Measurements from ENCODE around the gene BORCS8.
"Not testable (repeated sequence)": the region's sequence is repeated elsewhere in the genome, so short reads cannot be mapped to it uniquely, and the experiment has no call there.

BORCS8 gene

DNA sequence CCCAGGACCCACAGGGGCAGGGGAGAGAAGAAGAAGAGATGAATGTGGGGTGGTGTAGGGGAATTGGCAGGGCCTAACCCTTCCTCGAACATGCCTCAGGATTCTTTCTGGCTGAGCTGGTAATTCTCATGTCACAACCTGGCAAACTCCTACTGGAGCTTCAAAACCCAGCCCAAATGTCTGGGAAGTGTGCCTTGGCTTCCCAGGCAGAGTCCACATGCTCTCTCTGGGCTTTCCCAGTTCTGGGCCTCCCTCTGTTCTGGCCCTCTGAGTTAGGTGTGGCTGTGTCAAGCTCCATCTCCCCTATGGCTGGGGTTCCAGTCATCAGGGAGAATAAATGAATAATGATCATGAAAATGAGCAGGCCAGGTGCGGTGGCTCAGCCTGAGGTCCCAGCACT is 42.5 kb downstream of the BORCS8 start:
- no peak for ATAC-seq
- peak; percentile 95 for TF ChIP-seq ZFP3 (CRISPR knock-in tag; IDR thresholded peaks at IDR 0.05)
- no peak for TF ChIP-seq PPARA (CRISPR knock-in tag; IDR thresholded peaks at IDR 0.05; ENCODE audit: borderline replicate concordance)
- no peak for TF ChIP-seq TOX (CRISPR knock-in tag; IDR thresholded peaks at IDR 0.05; ENCODE audit: borderline replicate concordance)
- TF ChIP-seq SNAI2 (CRISPR knock-in tag; IDR thresholded peaks at IDR 0.05), result no peak

- not testable (repeated sequence) for ATAC-seq
Measured at GRCh38 chr19:19148504-19148903, 43.4 kb downstream of the BORCS8 start.

- no peak for ATAC-seq
- peak; percentile 99 for TF ChIP-seq ZFP3 (CRISPR knock-in tag; IDR thresholded peaks at IDR 0.05)
- TF ChIP-seq ZNF8 (CRISPR knock-in tag; IDR thresholded peaks at IDR 0.05), result no peak
Measured at GRCh38 chr19:19147344-19147743, 44.6 kb downstream of the BORCS8 start.

DNA sequence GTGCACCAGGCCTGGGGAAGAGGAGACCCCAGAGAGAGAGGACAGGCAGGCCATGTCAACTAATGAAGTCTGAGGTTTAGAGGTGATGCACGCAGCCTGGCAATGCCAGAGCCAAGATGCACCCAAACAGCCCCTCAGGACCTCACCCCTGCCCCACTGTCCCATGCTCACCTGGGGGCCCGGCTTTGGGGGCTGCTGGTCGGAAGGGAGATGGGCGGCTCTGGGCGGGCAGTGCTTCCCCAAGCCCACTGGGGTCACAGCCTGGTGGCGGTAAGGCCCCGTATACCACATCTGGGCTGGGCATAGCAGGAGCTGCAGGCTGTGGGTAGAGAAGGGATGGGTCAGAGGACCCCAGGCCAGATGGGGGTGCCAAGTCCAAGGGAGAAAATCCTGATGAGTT is 45.1 kb downstream of the BORCS8 start:
- TF ChIP-seq ZC3H10 (CRISPR knock-in tag; IDR thresholded peaks at IDR 0.05) (no peak), GLIS3 (CRISPR knock-in tag; IDR thresholded peaks at IDR 0.05) (no peak), ZNF8 (CRISPR knock-in tag; IDR thresholded peaks at IDR 0.05) (no peak), ZNF70 (CRISPR knock-in tag; IDR thresholded peaks at IDR 0.05) (no peak), PPARA (CRISPR knock-in tag; IDR thresholded peaks at IDR 0.05; ENCODE audit: borderline replicate concordance) (no peak)
- TF ChIP-seq, protein P1, sequence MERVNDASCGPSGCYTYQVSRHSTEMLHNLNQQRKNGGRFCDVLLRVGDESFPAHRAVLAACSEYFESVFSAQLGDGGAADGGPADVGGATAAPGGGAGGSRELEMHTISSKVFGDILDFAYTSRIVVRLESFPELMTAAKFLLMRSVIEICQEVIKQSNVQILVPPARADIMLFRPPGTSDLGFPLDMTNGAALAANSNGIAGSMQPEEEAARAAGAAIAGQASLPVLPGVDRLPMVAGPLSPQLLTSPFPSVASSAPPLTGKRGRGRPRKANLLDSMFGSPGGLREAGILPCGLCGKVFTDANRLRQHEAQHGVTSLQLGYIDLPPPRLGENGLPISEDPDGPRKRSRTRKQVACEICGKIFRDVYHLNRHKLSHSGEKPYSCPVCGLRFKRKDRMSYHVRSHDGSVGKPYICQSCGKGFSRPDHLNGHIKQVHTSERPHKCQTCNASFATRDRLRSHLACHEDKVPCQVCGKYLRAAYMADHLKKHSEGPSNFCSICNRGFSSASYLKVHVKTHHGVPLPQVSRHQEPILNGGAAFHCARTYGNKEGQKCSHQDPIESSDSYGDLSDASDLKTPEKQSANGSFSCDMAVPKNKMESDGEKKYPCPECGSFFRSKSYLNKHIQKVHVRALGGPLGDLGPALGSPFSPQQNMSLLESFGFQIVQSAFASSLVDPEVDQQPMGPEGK (CRISPR knock-in tag; IDR thresholded peaks at IDR 0.05; ENCODE audit: borderline replicate concordance), result no peak
- TF ChIP-seq, protein P2, sequence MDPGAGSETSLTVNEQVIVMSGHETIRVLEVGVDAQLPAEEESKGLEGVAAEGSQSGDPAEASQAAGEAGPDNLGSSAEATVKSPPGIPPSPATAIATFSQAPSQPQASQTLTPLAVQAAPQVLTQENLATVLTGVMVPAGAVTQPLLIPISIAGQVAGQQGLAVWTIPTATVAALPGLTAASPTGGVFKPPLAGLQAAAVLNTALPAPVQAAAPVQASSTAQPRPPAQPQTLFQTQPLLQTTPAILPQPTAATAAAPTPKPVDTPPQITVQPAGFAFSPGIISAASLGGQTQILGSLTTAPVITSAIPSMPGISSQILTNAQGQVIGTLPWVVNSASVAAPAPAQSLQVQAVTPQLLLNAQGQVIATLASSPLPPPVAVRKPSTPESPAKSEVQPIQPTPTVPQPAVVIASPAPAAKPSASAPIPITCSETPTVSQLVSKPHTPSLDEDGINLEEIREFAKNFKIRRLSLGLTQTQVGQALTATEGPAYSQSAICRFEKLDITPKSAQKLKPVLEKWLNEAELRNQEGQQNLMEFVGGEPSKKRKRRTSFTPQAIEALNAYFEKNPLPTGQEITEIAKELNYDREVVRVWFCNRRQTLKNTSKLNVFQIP (CRISPR knock-in tag; IDR thresholded peaks at IDR 0.05; ENCODE audit: borderline replicate concordance, low read depth), result no peak
- ATAC-seq, result no peak

- peak; percentile 89 for ATAC-seq
- TF ChIP-seq ZNF565 (CRISPR knock-in tag; conservative IDR thresholded peaks at IDR 0.05; ENCODE audit: low read depth) (no peak), OSR1 (CRISPR knock-in tag; IDR thresholded peaks at IDR 0.05) (no peak), ZNF70 (CRISPR knock-in tag; IDR thresholded peaks at IDR 0.05) (no peak), ZFP3 (CRISPR knock-in tag; IDR thresholded peaks at IDR 0.05) (no peak), RARB (CRISPR knock-in tag; IDR thresholded peaks at IDR 0.05) (no peak), CSDC2 (CRISPR knock-in tag; IDR thresholded peaks at IDR 0.05) (no peak), CREB5 (CRISPR knock-in tag; IDR thresholded peaks at IDR 0.05; ENCODE audit: low read depth) (no peak), TCF4 (CRISPR knock-in tag; IDR thresholded peaks at IDR 0.05; ENCODE audit: borderline replicate concordance) (no peak), SNAI2 (CRISPR knock-in tag; IDR thresholded peaks at IDR 0.05) (no peak)
- TF ChIP-seq, protein P2 (CRISPR knock-in tag; IDR thresholded peaks at IDR 0.05; ENCODE audit: borderline replicate concordance, low read depth), result no peak
Measured at GRCh38 chr19:19145684-19146608, 46.0 kb downstream of the BORCS8 start.

- TF ChIP-seq, protein P2 (CRISPR knock-in tag; IDR thresholded peaks at IDR 0.05; ENCODE audit: borderline replicate concordance, low read depth), result no peak
- TF ChIP-seq BACH2 (CRISPR knock-in tag; IDR thresholded peaks at IDR 0.05; ENCODE audit: borderline replicate concordance) (no peak), ZFP30 (CRISPR knock-in tag; IDR thresholded peaks at IDR 0.05) (no peak), ZNF70 (CRISPR knock-in tag; IDR thresholded peaks at IDR 0.05) (no peak), GLIS3 (CRISPR knock-in tag; IDR thresholded peaks at IDR 0.05) (no peak), ESRRG (CRISPR knock-in tag; IDR thresholded peaks at IDR 0.05) (no peak), CSDC2 (CRISPR knock-in tag; IDR thresholded peaks at IDR 0.05) (no peak), TOX (CRISPR knock-in tag; IDR thresholded peaks at IDR 0.05; ENCODE audit: borderline replicate concordance) (no peak), OSR1 (CRISPR knock-in tag; IDR thresholded peaks at IDR 0.05) (no peak), ISL1 (CRISPR knock-in tag; IDR thresholded peaks at IDR 0.05) (no peak)
- TF ChIP-seq, protein P1 (CRISPR knock-in tag; IDR thresholded peaks at IDR 0.05; ENCODE audit: borderline replicate concordance), result no peak
- no peak for ATAC-seq
Measured at GRCh38 chr19:19145281-19145680, 46.7 kb downstream of the BORCS8 start.
